Measurements from ENCODE around the gene ABRACL.
"Not testable (repeated sequence)": the region's sequence is repeated elsewhere in the genome, so short reads cannot be mapped to it uniquely, and the experiment has no call there.

Gene ABRACL

GRCh38 chr6:139028658-139029469 is at the start of gene ABRACL:
ABRACL (plus strand) TSS chr6:139028745; CDS start chr6:139034161, 5,416 bp downstream.
- H3K4me3 ChIP-seq (ENCODE audit: low read length) = peak within 1 kb of the TSS; percentile 82
- H3K27me3 ChIP-seq (ENCODE audit: control insufficient read depth, insufficient read depth, low read length) = no peaks in the 10 kb centered on the region
- H3K36me3 ChIP-seq (ENCODE audit: control insufficient read depth, insufficient read depth, low read length) = no peaks in the 10 kb centered on the region
- peak within 1 kb of the TSS; percentile 64 for H3K27ac ChIP-seq (ENCODE audit: low read depth, low read length)
- no peaks in the 10 kb centered on the region for H3K4me1 ChIP-seq (ENCODE audit: control insufficient read depth, insufficient read depth, low read length)
- peak within 1 kb of the TSS; percentile 78 for H3K9ac ChIP-seq (ENCODE audit: low read length)

- no peaks in the 10 kb centered on the region for H3K27me3 ChIP-seq (ENCODE audit: control insufficient read depth, insufficient read depth, low read length)
- no peak overlapping the region for H3K4me3 ChIP-seq (ENCODE audit: low read length)
- H3K36me3 ChIP-seq (ENCODE audit: control insufficient read depth, insufficient read depth, low read length) = no peaks in the 10 kb centered on the region
- H3K4me1 ChIP-seq (ENCODE audit: control insufficient read depth, insufficient read depth, low read length) = peaks cover 8% of the 10 kb centered on the region
- H3K9ac ChIP-seq (ENCODE audit: low read length) = no peak overlapping the region
- no peak overlapping the region for H3K27ac ChIP-seq (ENCODE audit: low read depth, low read length)
These were observed 49.2 kb upstream of the ABRACL start for GRCh38 chr6:138979365-138979764.

GRCh38 chr6:138979813-138980668 is 48.5 kb upstream of the ABRACL start:
- no peaks in the 10 kb centered on the region for H3K36me3 ChIP-seq (ENCODE audit: control insufficient read depth, insufficient read depth, low read length)
- peaks cover 8% of the 10 kb centered on the region for H3K4me1 ChIP-seq (ENCODE audit: control insufficient read depth, insufficient read depth, low read length)
- H3K27ac ChIP-seq (ENCODE audit: low read depth, low read length) = no peak overlapping the region
- no peak overlapping the region for H3K4me3 ChIP-seq (ENCODE audit: low read length)
- H3K9ac ChIP-seq (ENCODE audit: low read length) = no peak overlapping the region
- no peaks in the 10 kb centered on the region for H3K27me3 ChIP-seq (ENCODE audit: control insufficient read depth, insufficient read depth, low read length)

- peaks cover 10% of the 10 kb centered on the region for H3K4me1 ChIP-seq (ENCODE audit: control insufficient read depth, insufficient read depth, low read length)
- H3K27ac ChIP-seq (ENCODE audit: low read depth, low read length) = no peak overlapping the region
- no peak overlapping the region for H3K9ac ChIP-seq (ENCODE audit: low read length)
These were observed 47.1 kb upstream of the ABRACL start for GRCh38 chr6:138981416-138981815.

GRCh38 chr6:138986578-138986977 is 42.0 kb upstream of the ABRACL start:
- no peak overlapping the region for H3K27ac ChIP-seq (ENCODE audit: low read depth, low read length)
- no peak overlapping the region for H3K9ac ChIP-seq (ENCODE audit: low read length)
- H3K27me3 ChIP-seq (ENCODE audit: control insufficient read depth, insufficient read depth, low read length) = no peaks in the 10 kb centered on the region
- H3K4me3 ChIP-seq (ENCODE audit: low read length) = peak overlapping the region; percentile 90
- H3K36me3 ChIP-seq (ENCODE audit: control insufficient read depth, insufficient read depth, low read length) = no peaks in the 10 kb centered on the region
- H3K4me1 ChIP-seq (ENCODE audit: control insufficient read depth, insufficient read depth, low read length) = peaks cover 13% of the 10 kb centered on the region

More at GRCh38 chr6:138981416-138981815, 47.1 kb upstream of the ABRACL start:
- no peak overlapping the region for H3K4me3 ChIP-seq (ENCODE audit: low read length)
- H3K27me3 ChIP-seq (ENCODE audit: control insufficient read depth, insufficient read depth, low read length) = no peaks in the 10 kb centered on the region
- H3K36me3 ChIP-seq (ENCODE audit: control insufficient read depth, insufficient read depth, low read length) = no peaks in the 10 kb centered on the region

GRCh38 chr6:138987080-138987642 is 41.4 kb upstream of the ABRACL start:
- Histone ChIP-seq H3K9ac (ENCODE audit: low read length) (peak overlapping the region; percentile 74), H3K4me3 (ENCODE audit: low read length) (peak overlapping the region; percentile 90), H3K27me3 (ENCODE audit: control insufficient read depth, insufficient read depth, low read length) (no peaks in the 10 kb centered on the region), H3K4me1 (ENCODE audit: control insufficient read depth, insufficient read depth, low read length) (peaks cover 10% of the 10 kb centered on the region), H3K36me3 (ENCODE audit: control insufficient read depth, insufficient read depth, low read length) (no peaks in the 10 kb centered on the region), H3K27ac (ENCODE audit: low read depth, low read length) (peak overlapping the region; percentile 89)

GRCh38 chr6:138987643-138988468 is 40.7 kb upstream of the ABRACL start, which contains the start of gene REPS1:
REPS1 (minus strand) TSS chr6:138988253; CDS start chr6:138987682, 571 bp downstream.
- H3K9ac ChIP-seq (ENCODE audit: low read length) = peak within 1 kb of the TSS; percentile 74
- H3K4me3 ChIP-seq (ENCODE audit: low read length) = peak within 1 kb of the TSS; percentile 90
- no peaks in the 10 kb centered on the region for H3K27me3 ChIP-seq (ENCODE audit: control insufficient read depth, insufficient read depth, low read length)

GRCh38 chr6:138988469-138988834 is 40.1 kb upstream of the ABRACL start:
- Histone ChIP-seq H3K9ac (ENCODE audit: low read length) (peak overlapping the region; percentile 41), H3K27ac (ENCODE audit: low read depth, low read length) (peak overlapping the region; percentile 58), H3K36me3 (ENCODE audit: control insufficient read depth, insufficient read depth, low read length) (no peaks in the 10 kb centered on the region), H3K27me3 (ENCODE audit: control insufficient read depth, insufficient read depth, low read length) (no peaks in the 10 kb centered on the region), H3K4me3 (ENCODE audit: low read length) (peak overlapping the region; percentile 74), H3K4me1 (ENCODE audit: control insufficient read depth, insufficient read depth, low read length) (peaks cover 6% of the 10 kb centered on the region)

More at GRCh38 chr6:138987643-138988468, 40.7 kb upstream of the ABRACL start, which contains the start of gene REPS1:
- Histone ChIP-seq H3K4me1 (ENCODE audit: control insufficient read depth, insufficient read depth, low read length) (peaks cover 6% of the 10 kb centered on the region), H3K36me3 (ENCODE audit: control insufficient read depth, insufficient read depth, low read length) (no peaks in the 10 kb centered on the region), H3K27ac (ENCODE audit: low read depth, low read length) (peak within 1 kb of the TSS; percentile 89)

GRCh38 chr6:138989098-138989983 is 39.2 kb upstream of the ABRACL start:
- Histone ChIP-seq H3K4me3 (ENCODE audit: low read length) (no peak overlapping the region), H3K4me1 (ENCODE audit: control insufficient read depth, insufficient read depth, low read length) (peaks cover 6% of the 10 kb centered on the region), H3K9ac (ENCODE audit: low read length) (no peak overlapping the region), H3K27me3 (ENCODE audit: control insufficient read depth, insufficient read depth, low read length) (no peaks in the 10 kb centered on the region), H3K27ac (ENCODE audit: low read depth, low read length) (no peak overlapping the region), H3K36me3 (ENCODE audit: control insufficient read depth, insufficient read depth, low read length) (no peaks in the 10 kb centered on the region)

GRCh38 chr6:138991206-138991605 is 37.3 kb upstream of the ABRACL start:
- Histone ChIP-seq H3K27me3 (ENCODE audit: control insufficient read depth, insufficient read depth, low read length) (no peaks in the 10 kb centered on the region), H3K27ac (ENCODE audit: low read depth, low read length) (no peak overlapping the region), H3K4me1 (ENCODE audit: control insufficient read depth, insufficient read depth, low read length) (peaks cover 4% of the 10 kb centered on the region), H3K36me3 (ENCODE audit: control insufficient read depth, insufficient read depth, low read length) (no peaks in the 10 kb centered on the region), H3K9ac (ENCODE audit: low read length) (no peak overlapping the region), H3K4me3 (ENCODE audit: low read length) (no peak overlapping the region)

GRCh38 chr6:138992965-138993364 is 35.6 kb upstream of the ABRACL start:
- not testable (repeated sequence) for H3K27ac ChIP-seq (ENCODE audit: low read depth, low read length); H3K36me3 ChIP-seq (ENCODE audit: control insufficient read depth, insufficient read depth, low read length); H3K4me1 ChIP-seq (ENCODE audit: control insufficient read depth, insufficient read depth, low read length); H3K4me3 ChIP-seq (ENCODE audit: low read length); H3K27me3 ChIP-seq (ENCODE audit: control insufficient read depth, insufficient read depth, low read length); H3K9ac ChIP-seq (ENCODE audit: low read length)
